ENCODE results near the gene KIF6.

KIF6 gene

GRCh38 chr6:39614393-39614950 is 110.7 kb downstream of the KIF6 start:
- H3K4me1 ChIP-seq (ENCODE audit: control insufficient read depth, low read depth, low read length): peaks cover 4% of the 10 kb centered on the region
- H3K9ac ChIP-seq (ENCODE audit: low read length): no peak overlapping the region
- no peaks in the 10 kb centered on the region for H3K36me3 ChIP-seq (ENCODE audit: control insufficient read depth, low read depth, low read length)
- no peak overlapping the region for H3K4me3 ChIP-seq (ENCODE audit: low read length)
- H3K27me3 ChIP-seq (ENCODE audit: control insufficient read depth, insufficient read depth, low read length): no peaks in the 10 kb centered on the region
- no peak overlapping the region for H3K27ac ChIP-seq (ENCODE audit: low read length)
- H3K9me3 ChIP-seq (ENCODE audit: control insufficient read depth, low read depth, low read length): no peaks in the 10 kb centered on the region

- Histone ChIP-seq H3K27ac (ENCODE audit: low read length) (no peak overlapping the region), H3K4me1 (ENCODE audit: control insufficient read depth, low read depth, low read length) (peaks cover 6% of the 10 kb centered on the region), H3K4me3 (ENCODE audit: low read length) (no peak overlapping the region), H3K9me3 (ENCODE audit: control insufficient read depth, low read depth, low read length) (no peaks in the 10 kb centered on the region), H3K9ac (ENCODE audit: low read length) (no peak overlapping the region), H3K36me3 (ENCODE audit: control insufficient read depth, low read depth, low read length) (no peaks in the 10 kb centered on the region), H3K27me3 (ENCODE audit: control insufficient read depth, insufficient read depth, low read length) (no peaks in the 10 kb centered on the region)
These were observed 115.0 kb downstream of the KIF6 start for GRCh38 chr6:39610221-39610620.

DNA sequence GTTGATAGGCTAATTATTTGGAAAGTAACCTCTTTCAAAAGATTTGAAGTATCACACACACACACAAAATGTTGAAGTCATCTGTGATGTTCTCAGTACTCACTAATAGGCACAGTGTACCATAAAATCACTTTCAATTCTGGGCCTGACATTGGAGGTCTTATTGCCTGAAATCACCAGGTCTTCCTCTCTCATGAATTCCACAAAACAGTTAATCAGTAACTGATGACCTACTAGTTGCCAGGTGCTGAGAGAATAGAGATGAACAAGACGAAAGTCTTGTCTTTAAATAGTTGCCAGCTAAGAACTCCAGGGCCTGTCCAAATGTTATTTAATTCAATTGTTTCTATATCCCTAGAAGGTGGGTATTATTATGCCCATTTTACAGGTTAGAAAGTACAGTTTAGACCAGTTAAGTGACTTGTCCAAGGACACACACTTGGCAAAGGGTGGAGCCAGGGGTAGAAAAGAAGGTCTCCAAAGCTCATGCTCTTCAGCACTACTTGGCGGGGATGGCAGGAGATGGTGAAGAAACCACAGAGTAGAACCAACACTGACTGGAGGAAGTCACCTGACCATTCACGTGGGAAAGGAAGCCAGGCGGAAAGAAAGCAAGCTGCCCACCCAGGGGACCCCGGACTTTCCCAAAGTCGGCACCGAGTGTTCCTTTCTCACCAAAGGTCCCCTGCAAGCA is 116.4 kb downstream of the KIF6 start:
- Histone ChIP-seq H3K9ac (ENCODE audit: low read length) (no peak overlapping the region), H3K36me3 (ENCODE audit: control insufficient read depth, low read depth, low read length) (no peaks in the 10 kb centered on the region), H3K27ac (ENCODE audit: low read length) (no peak overlapping the region), H3K4me3 (ENCODE audit: low read length) (no peak overlapping the region), H3K9me3 (ENCODE audit: control insufficient read depth, low read depth, low read length) (no peaks in the 10 kb centered on the region), H3K4me1 (ENCODE audit: control insufficient read depth, low read depth, low read length) (peaks cover 6% of the 10 kb centered on the region), H3K27me3 (ENCODE audit: control insufficient read depth, insufficient read depth, low read length) (no peaks in the 10 kb centered on the region)

GRCh38 chr6:39602601-39603519 is 122.3 kb downstream of the KIF6 start:
- Histone ChIP-seq H3K4me3 (ENCODE audit: low read length) (no peak overlapping the region), H3K4me1 (ENCODE audit: control insufficient read depth, low read depth, low read length) (peaks cover 6% of the 10 kb centered on the region), H3K27ac (ENCODE audit: low read length) (no peak overlapping the region), H3K9ac (ENCODE audit: low read length) (no peak overlapping the region), H3K36me3 (ENCODE audit: control insufficient read depth, low read depth, low read length) (no peaks in the 10 kb centered on the region), H3K9me3 (ENCODE audit: control insufficient read depth, low read depth, low read length) (no peaks in the 10 kb centered on the region), H3K27me3 (ENCODE audit: control insufficient read depth, insufficient read depth, low read length) (no peaks in the 10 kb centered on the region)

DNA sequence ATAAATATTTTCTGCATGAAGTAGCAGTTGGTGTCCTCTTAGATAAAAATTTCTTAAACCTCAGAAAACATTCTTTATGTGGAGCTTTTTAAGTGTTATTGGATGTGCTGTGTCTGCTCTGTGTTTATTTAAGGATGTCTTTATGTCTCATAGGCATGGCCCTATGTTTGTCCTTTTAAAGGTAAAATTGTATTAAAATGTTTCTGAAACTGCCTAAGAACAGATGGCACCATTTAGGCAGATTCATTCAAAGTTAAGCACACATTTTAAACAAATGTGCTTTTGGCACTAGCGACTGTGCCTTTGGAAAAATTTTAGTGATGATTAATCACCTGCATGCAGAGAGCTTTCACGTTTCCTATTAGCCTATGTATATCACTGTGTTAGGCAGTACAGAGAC is 125.2 kb downstream of the KIF6 start:
- H3K4me3 ChIP-seq (ENCODE audit: low read length): no peak overlapping the region
- no peaks in the 10 kb centered on the region for H3K36me3 ChIP-seq (ENCODE audit: control insufficient read depth, low read depth, low read length)
- no peaks in the 10 kb centered on the region for H3K27me3 ChIP-seq (ENCODE audit: control insufficient read depth, insufficient read depth, low read length)
- no peaks in the 10 kb centered on the region for H3K9me3 ChIP-seq (ENCODE audit: control insufficient read depth, low read depth, low read length)
- no peak overlapping the region for H3K27ac ChIP-seq (ENCODE audit: low read length)
- H3K9ac ChIP-seq (ENCODE audit: low read length): no peak overlapping the region
- peaks cover 6% of the 10 kb centered on the region for H3K4me1 ChIP-seq (ENCODE audit: control insufficient read depth, low read depth, low read length)

GRCh38 chr6:39599341-39599740 is 125.9 kb downstream of the KIF6 start:
- Histone ChIP-seq H3K4me1 (ENCODE audit: control insufficient read depth, low read depth, low read length) (peaks cover 6% of the 10 kb centered on the region), H3K27ac (ENCODE audit: low read length) (no peak overlapping the region), H3K36me3 (ENCODE audit: control insufficient read depth, low read depth, low read length) (no peaks in the 10 kb centered on the region), H3K9me3 (ENCODE audit: control insufficient read depth, low read depth, low read length) (no peaks in the 10 kb centered on the region), H3K27me3 (ENCODE audit: control insufficient read depth, insufficient read depth, low read length) (no peaks in the 10 kb centered on the region), H3K9ac (ENCODE audit: low read length) (no peak overlapping the region), H3K4me3 (ENCODE audit: low read length) (no peak overlapping the region)

- H3K36me3 ChIP-seq (ENCODE audit: control insufficient read depth, low read depth, low read length): no peaks in the 10 kb centered on the region
- H3K27me3 ChIP-seq (ENCODE audit: control insufficient read depth, insufficient read depth, low read length): no peaks in the 10 kb centered on the region
- H3K4me3 ChIP-seq (ENCODE audit: low read length): no peak overlapping the region
- no peak overlapping the region for H3K9ac ChIP-seq (ENCODE audit: low read length)
- H3K9me3 ChIP-seq (ENCODE audit: control insufficient read depth, low read depth, low read length): no peaks in the 10 kb centered on the region
- peaks cover 9% of the 10 kb centered on the region for H3K4me1 ChIP-seq (ENCODE audit: control insufficient read depth, low read depth, low read length)
- H3K27ac ChIP-seq (ENCODE audit: low read length): no peak overlapping the region
These were observed 130.9 kb downstream of the KIF6 start for GRCh38 chr6:39594285-39594684.

DNA sequence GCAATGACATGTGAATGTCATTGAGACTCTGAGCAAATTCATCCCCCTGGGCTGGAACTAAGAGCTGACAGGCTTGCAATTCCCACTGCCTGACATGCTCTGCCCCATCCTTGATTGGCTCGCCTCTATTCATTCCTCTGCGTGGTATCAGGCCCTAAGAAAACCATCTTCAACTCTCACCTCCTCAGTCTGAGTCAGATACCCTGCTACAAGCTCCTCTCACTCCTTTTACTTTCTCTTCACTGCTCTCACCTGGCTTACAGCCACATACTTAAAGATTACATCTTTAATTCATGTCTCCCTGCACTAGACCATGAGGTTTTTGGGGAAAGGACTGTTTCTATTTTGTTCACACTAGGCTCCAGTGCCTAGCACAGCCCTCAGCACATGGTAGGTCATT is 131.6 kb downstream of the KIF6 start:
- peaks cover 9% of the 10 kb centered on the region for H3K4me1 ChIP-seq (ENCODE audit: control insufficient read depth, low read depth, low read length)
- H3K4me3 ChIP-seq (ENCODE audit: low read length): no peak overlapping the region
- no peak overlapping the region for H3K27ac ChIP-seq (ENCODE audit: low read length)
- H3K9ac ChIP-seq (ENCODE audit: low read length): no peak overlapping the region
- H3K36me3 ChIP-seq (ENCODE audit: control insufficient read depth, low read depth, low read length): no peaks in the 10 kb centered on the region
- no peaks in the 10 kb centered on the region for H3K9me3 ChIP-seq (ENCODE audit: control insufficient read depth, low read depth, low read length)
- H3K27me3 ChIP-seq (ENCODE audit: control insufficient read depth, insufficient read depth, low read length): no peaks in the 10 kb centered on the region

- Histone ChIP-seq H3K9ac (ENCODE audit: low read length) (no peak overlapping the region), H3K4me3 (ENCODE audit: low read length) (no peak overlapping the region), H3K27ac (ENCODE audit: low read length) (no peak overlapping the region), H3K27me3 (ENCODE audit: control insufficient read depth, insufficient read depth, low read length) (no peaks in the 10 kb centered on the region), H3K4me1 (ENCODE audit: control insufficient read depth, low read depth, low read length) (peaks cover 9% of the 10 kb centered on the region), H3K9me3 (ENCODE audit: control insufficient read depth, low read depth, low read length) (no peaks in the 10 kb centered on the region), H3K36me3 (ENCODE audit: control insufficient read depth, low read depth, low read length) (no peaks in the 10 kb centered on the region)
These were observed 134.3 kb downstream of the KIF6 start for GRCh38 chr6:39590871-39591393.

DNA sequence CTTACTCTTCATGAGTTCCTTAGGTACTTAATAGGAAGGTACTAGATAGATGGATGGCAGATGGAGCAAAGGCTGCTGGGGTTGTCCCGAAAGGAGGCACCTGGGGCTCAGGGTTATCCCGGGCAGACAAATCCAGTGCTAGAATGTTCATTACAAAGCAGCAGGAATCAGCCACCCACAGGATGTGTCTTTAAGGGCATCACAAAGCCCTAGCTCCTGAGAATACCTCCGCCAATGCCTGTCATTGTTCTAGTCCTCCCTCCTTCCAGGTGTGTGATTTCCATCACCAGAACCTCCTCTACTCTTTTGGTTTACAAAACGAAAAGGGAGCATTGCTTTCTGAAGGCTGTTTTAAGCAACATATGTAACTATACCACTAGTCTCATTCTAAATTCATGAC is 138.1 kb downstream of the KIF6 start:
- Histone ChIP-seq H3K9ac (ENCODE audit: low read length) (no peak overlapping the region), H3K9me3 (ENCODE audit: control insufficient read depth, low read depth, low read length) (no peaks in the 10 kb centered on the region), H3K4me3 (ENCODE audit: low read length) (no peak overlapping the region), H3K27me3 (ENCODE audit: control insufficient read depth, insufficient read depth, low read length) (no peaks in the 10 kb centered on the region), H3K36me3 (ENCODE audit: control insufficient read depth, low read depth, low read length) (no peaks in the 10 kb centered on the region), H3K4me1 (ENCODE audit: control insufficient read depth, low read depth, low read length) (peaks cover 9% of the 10 kb centered on the region), H3K27ac (ENCODE audit: low read length) (no peak overlapping the region)

GRCh38 chr6:39585641-39586040 is 139.6 kb downstream of the KIF6 start:
- Histone ChIP-seq H3K4me3 (ENCODE audit: low read length) (no peak overlapping the region), H3K4me1 (ENCODE audit: control insufficient read depth, low read depth, low read length) (peaks cover 1% of the 10 kb centered on the region), H3K9ac (ENCODE audit: low read length) (no peak overlapping the region), H3K27me3 (ENCODE audit: control insufficient read depth, insufficient read depth, low read length) (no peaks in the 10 kb centered on the region), H3K36me3 (ENCODE audit: control insufficient read depth, low read depth, low read length) (no peaks in the 10 kb centered on the region), H3K27ac (ENCODE audit: low read length) (no peak overlapping the region), H3K9me3 (ENCODE audit: control insufficient read depth, low read depth, low read length) (no peaks in the 10 kb centered on the region)

Measured in iPS-18a (cell line).